ENCODE data around the gene ATXN7L2.

ATXN7L2 gene

GRCh38 chr1:109499661-109500536 lies 16.2 kb downstream of the ATXN7L2 start:
- DNase-seq, result peak in 3 of 4 experiments; percentile 11 to 27 (median 18)

GRCh38 chr1:109500941-109501381 lies 17.3 kb downstream of the ATXN7L2 start:
- no peak for DNase-seq

DNA sequence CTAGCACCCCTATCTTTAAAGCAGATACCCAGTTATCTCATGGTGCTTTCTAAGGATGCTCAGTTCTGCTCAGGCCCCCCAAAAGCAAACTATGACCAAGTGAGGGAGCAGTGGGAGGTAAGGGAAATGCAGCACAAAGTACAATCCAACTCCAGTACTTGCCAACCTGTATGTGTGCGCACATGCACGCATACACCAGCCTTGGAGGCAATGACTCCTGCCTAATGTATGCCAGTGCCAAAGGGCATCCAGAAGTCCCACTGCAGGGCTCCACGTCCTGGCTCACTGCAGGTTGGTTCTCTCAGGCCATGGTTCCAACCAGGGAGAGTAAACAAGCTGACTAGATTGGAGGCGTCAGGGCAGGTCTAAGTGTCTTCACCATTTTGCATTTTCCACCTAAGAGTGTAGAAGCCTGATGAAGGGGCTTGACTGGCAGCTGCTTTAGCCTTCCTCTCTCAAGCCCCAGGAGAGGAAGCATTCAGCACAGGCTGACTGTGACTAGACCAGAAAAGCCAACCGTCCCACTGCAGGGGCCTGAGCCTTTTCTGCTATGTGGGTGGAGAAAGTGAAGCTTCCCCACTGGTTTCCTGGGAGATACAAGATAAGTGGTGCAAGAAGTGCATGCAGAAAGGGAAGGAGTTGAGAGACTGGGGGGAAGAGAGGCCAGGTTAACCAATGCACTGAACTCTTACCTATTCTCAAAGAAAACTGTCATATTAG lies 18.1 kb downstream of the ATXN7L2 start:
- DNase-seq, result no peak

GRCh38 chr1:109502364-109502851 lies 18.7 kb downstream of the ATXN7L2 start:
- DNase-seq, result peak in 1 of 4 experiments; percentile 10

DNA sequence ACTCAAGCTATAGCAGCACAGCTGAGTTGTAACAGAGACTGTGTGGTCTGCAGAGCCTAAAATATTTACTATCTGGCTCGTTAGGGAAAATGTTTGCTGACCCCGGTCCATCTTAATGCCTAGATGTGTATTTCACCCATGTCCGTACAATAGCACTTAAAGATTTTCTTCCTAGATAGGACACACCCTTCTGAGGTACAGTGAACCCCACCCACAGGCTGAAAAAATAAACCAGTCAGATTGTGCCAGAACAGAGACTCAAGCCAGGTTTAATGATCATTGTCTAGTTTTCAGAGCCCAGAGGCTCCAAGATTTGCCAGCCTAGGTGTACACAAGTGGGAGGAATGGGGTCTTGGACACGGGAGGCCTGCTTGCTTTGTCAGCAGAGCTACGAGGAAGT lies 20.2 kb downstream of the ATXN7L2 start:
- no peak for DNase-seq

DNA sequence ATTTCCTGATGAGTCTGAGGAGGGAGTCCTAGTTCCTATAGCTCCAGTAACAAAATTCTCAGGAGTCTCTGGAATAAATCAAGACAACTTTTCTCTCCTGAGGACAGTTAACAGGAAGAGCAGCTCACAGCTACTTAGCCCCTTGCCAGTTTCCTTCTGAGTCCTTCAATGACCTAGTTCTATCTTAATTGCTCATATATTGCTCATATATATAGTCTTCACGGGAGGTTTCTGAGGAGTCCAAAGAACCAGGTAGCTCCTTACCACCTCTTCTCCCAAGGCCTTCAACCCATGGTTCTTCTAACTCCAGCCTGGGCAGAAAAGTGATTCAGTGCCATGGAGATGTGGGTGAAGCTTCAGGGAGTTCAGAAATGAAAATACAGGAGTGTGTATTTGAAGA lies 21.3 kb downstream of the ATXN7L2 start:
- no peak for DNase-seq

DNA sequence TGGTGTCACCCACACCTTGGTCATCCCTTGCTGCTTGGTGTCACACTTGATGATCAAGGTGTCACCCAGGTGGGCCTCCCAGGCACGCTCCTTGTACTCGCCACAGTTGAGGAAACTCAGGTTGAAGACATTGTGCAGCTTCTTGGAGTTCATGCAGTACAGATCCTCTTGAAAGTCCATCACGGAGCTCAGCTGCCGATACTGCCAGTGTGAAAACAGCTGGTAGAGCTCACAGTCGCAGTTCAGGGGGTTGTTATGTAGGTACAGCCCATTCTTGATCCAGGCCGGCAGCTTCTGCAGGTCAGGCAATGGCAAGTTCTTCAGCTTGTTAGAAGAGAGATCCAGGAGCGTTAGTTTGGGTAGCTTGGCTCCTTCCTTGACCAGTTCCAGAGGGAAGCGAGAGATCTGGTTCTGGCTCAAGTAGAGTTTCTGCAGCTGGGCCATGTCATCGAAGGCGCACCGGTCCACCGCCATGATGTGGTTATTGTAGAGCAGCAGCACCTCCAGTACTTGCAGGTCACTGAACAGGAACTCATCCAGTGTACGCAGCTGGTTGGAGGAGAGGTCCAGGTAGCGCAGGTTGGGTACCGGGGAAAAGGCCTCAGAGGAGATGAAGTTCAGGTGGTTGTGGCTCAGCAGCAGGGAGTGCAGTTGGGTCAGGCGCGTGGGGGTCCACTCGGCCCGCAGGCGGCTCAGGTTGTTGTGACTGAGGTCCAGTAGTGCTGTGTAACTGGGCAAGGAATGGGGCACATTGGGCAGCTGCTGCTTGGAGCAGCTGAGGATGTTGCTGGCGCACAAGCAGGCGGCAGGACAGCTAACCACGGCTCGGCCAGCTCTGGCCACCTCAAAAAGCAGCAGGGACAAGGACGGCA lies 24.5 kb downstream of the ATXN7L2 start:
- DNase-seq, result no peak

- DNase-seq, result no peak
Observed at GRCh38 chr1:109508873-109509175, 25.1 kb downstream of the ATXN7L2 start.

GRCh38 chr1:109509176-109510134 lies 25.8 kb downstream of the ATXN7L2 start, which contains the start of gene AMIGO1:
Gene AMIGO1 (minus strand): TSS chr1:109509727. CDS start chr1:109508912, 815 bp downstream.
- peak; percentile 15 to 53 (median 38) for DNase-seq

GRCh38 chr1:109513110-109513710 lies 29.5 kb downstream of the ATXN7L2 start:
- DNase-seq, result no peak

DNA sequence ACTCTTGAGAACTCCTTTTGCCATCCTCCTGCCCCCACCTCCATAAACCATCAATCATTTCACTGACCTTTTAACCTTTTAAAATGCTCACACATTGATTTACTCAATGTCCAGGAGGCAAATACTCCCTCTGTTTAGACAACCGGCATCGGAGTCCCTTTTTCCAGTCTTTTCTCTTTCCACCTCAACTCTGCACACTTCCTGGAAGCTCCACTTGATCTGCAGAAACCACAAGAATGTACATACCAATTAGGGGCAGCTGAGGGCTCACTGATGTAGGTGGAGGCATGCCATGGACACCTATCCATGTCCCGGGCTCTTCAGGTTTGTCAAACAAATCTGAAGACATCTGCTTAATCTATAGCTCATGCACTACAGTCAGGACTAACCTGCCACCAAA lies 31.1 kb downstream of the ATXN7L2 start:
- no peak for DNase-seq

DNA sequence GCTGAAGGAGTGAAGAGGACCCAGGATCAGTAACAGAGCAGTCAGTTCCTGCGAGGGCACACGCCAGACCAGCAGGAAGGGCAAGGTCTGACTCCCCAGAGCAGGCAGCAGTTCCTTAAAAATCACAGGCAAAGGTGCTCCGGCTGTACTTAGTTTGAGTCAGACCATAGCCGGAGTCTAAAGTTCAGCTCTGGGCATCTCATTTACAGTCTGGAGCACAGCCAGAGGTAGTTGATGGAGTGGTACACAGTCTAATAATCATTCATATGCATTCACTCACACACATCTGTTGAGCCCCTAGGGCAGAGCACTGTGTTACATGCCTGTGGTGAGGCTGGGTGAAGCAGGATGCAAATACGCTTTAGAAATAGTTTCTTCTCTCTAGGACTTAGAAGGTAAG lies 33.2 kb downstream of the ATXN7L2 start:
- DNase-seq, result no peak

DNA sequence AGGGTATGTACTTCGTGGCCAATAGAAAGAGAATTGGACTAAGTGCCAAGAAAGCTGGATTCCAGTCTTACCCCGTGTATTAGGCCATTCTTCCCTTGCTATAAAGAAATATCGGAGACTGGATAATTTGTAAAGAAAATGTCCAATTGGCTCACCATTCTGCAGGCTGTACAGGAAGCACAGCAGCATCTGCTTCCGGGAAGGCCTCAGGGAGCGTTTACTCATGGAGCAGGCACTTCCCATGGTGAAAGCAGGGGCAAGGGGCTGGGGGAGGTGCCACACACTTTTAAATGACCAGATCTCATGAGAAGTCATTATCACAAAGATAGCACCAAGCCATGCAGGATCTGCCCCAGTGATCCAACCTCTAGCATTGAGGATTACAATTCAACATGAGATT lies 33.6 kb downstream of the ATXN7L2 start:
- DNase-seq, result no peak

DNA sequence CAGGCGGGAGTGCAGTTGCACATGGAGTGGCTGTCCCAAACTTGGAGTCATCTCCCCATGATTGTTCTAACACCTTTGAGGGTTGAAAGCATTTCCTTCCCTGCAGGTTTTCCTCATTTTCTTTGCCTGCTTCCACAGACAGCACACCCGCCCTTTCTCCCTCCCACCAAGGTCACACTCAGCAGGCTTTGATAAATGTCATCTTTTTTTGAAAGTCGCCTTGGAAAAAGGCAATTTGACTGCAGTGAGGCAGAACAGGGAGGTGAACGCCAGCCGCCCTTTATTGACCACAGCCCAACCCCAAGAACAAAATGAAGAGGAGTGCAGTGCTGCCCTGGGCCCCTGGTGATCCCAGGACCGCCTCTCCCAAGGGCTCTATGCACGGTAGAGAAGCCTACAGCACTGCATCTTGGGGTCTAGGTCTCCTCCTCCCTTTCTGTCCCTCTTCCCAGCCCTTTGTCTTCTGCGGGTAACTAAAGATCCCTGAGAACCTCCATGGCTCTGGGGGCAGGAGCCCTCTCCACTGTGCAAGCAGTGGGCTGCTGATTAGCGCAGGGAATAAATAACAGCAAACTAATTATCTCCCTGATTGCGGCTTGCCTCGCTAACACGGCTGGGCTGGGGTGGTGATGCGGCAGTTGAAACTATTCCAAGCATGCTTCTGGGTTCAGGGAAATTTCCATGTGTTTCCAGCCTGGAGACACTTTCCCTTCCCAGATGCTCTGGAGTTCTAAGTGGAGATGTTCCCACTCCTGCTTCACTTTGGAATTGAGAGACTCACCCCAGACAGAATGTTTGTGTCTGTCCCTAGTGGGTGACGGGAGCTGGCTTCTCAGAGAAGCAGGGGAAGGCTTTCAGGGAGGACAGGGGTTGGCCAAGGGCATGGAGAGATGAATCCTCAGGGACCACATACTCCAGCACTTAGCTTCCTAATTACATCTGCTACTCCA lies 37.6 kb downstream of the ATXN7L2 start:
- no peak for DNase-seq

DNA sequence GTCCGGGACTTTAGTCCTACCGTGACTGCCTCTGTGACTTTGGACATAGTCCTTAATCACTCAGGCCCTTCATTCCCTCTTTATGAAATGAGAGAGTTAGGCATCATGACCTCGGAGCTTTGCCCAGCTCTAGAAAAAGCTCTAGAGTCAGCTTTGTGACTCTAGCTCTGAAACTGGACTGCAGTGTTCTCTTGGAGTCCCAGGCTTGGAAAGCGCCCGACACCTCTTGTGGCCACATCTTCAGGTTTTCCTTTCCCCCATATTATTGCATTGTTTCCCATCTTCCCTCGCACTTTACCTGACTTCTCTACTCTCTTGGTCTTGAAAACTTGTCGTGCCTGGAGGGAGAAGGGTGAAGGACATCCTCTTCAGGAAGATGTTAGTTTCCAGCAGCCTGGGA lies 38.3 kb downstream of the ATXN7L2 start:
- DNase-seq, result no peak

DNA sequence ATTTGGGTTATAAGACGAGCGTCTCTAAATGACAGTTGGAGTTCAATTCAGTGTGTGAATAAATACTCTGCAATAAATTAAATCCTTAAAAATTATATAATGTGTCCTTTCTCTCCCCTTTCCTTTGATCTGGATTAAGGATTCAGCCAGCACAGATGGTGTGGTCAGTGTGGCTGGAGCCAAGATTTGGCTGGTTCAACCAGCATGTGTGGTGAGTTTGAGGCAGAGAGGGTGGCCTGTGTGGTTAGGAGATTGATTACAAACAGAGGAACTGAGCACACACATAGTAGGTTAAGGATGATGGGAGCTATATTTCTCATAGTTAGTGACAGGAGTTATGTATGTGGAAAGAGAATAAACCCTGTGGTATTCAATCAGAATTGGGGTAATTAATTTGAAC lies 40.0 kb downstream of the ATXN7L2 start:
- DNase-seq, result no peak

DNA sequence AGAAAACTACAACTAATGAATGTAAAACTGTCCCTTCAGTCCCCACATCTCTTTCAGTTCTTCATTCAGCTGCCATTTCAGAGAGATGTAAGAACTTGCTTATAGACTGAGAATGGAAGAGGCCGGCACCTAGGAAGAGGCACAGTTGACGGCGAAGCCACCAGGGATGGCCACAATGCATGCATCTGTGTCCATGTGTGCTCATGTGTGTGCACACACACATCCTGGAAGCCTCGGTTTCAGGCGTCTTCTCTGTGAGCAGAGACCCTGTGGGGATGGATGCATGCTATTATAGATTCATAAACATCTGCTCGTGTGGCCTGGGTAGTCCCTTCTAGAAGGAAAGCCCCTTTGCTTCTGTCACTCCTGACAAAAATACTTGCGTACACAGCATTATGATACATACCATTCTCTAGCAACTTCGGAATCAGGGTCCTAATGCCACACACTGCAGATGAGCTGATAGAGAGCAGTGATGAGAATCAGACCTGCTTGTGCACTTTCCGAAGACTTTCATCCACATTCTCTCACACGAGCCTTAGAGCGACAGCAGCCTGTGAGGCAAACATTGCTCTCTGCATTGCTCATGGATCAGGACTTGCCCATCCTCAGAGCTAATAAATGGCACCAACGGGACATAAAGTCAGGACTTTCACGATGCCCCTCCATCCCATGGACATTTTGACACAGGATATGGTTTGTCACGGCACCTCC lies 43.5 kb downstream of the ATXN7L2 start:
- DNase-seq, result no peak

DNA sequence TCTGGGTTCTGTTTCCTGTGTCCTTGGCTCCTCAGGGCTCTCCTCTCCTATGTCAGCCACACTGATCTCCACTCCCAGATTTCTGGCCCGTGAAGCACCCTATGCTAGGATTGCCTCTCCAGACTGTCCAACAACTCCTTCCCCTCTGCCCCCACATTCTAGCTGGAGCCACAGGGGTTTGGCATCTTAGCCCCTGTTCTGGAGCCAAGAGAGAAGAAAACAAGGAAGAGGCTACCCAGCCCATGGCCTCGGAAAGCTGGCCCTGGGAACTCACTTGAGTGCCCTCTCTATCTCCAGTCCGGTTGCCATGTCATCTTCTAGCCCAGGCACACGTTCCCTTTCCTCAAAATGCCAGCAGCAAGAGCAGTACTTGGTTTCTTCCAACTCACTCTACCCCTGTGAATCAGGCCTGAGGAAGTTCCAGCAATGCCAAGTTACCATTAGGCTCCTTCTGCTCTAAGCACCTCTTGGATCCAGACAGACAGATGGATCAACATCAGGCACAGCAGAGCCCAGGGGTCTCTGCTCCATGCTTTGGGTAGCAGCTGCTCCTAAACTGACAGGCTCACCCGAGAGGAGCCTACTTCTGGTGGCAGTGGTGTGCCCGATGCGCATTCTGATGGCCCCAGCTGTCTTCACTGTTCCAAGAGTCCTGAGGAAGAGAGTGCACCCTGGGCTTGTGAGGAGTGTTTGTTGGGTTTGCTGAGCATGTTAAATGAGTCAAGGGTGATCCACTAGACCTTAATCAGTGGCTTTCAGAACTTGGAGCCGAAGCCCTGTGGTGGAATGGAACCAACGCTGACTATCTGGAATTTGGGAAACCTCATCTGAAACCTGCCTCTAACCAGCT lies 44.4 kb downstream of the ATXN7L2 start:
- DNase-seq, result no peak

Data from activated CD4-positive, CD25-positive, alpha-beta regulatory T cell (primary cell).